ENCODE data around the gene CDC20. TPM values are rescaled to one million over a fixed set of nuclear protein-coding genes. Genes with fewer than 3 reads are reported as not detected.

CDC20 gene
- total RNA-seq, 1 experiment from 2014 or later: 355 TPM

GRCh38 chr1:43352881-43353280, 5.9 kb upstream of the CDC20 start:
- DNase-seq (ENCODE audit: low read depth, low spot score): no peak
- RAD21 ChIA-PET (ENCODE audit: low non-redundant PET in 1 of 2, low total read pairs in 2 of 2, uncharacterized antibody in 2 of 2, unreplicated experiment in 2 of 2): no interaction called here
- Histone ChIP-seq H3K4me1 (ENCODE audit: control insufficient read depth in 1 of 2, insufficient read depth in 2 of 2, low read length in 2 of 2) (peaks cover 14 to 35% of the 10 kb centered on the region in 2 experiments), H3K27me3 (ENCODE audit: insufficient read depth, low read length) (no peaks in the 10 kb centered on the region), H3K36me3 (ENCODE audit: control insufficient read depth in 1 of 2, insufficient read depth in 2 of 2, low read length in 2 of 2) (no peaks in the 10 kb centered on the region), H3K4me3 (replicated peaks in 1 of 2; ENCODE audit: low read depth in 1 of 2, low read length in 2 of 2) (no peak overlapping the region), H3K4me2 (ENCODE audit: low read length) (no peak overlapping the region), H3K9ac (ENCODE audit: low read length) (no peak overlapping the region), H4K20me1 (ENCODE audit: insufficient read depth) (no peaks in the 10 kb centered on the region), H2AFZ (ENCODE audit: low read depth, low read length, poor library complexity, severe bottlenecking) (no peak overlapping the region), H3K79me2 (ENCODE audit: insufficient read depth, low read length) (no peaks in the 10 kb centered on the region; the same call in 1 of the 2 replicates), H3K9me2 (ENCODE audit: insufficient read depth) (no peaks in the 10 kb centered on the region), H3K9me3 (ENCODE audit: control insufficient read depth in 1 of 2, insufficient read depth in 1 of 2, low read depth in 1 of 2, low read length in 2 of 2) (no peaks in the 10 kb centered on the region), H3K27ac (ENCODE audit: low read depth, low read length) (no peak overlapping the region)
- CTCF ChIA-PET: no interaction called here
- no peak for ATAC-seq
- POLR2A ChIA-PET: interaction anchor here (0.7 to 1.7 kb wide), 2 partner anchors 15 to 44 kb away, joined by 3 to 5 read pairs; partner anchors contain the start of gene ELOVL1
- BruUV-seq (replicated peaks): no TSS peak
- intact Hi-C loops (cut with micrococcal nuclease): no loop called here
- TF ChIP-seq ELF1 (IDR thresholded peaks at IDR 0.05; ENCODE audit: borderline replicate concordance, low read depth): no peak
- TF ChIP-seq SRF (IDR thresholded peaks at IDR 0.05; ENCODE audit: low read depth): no peak
- TF ChIP-seq POLR2AphosphoS5 (IDR thresholded peaks at IDR 0.05; ENCODE audit: low read depth, low read length): no peak
- TF ChIP-seq, protein P1, sequence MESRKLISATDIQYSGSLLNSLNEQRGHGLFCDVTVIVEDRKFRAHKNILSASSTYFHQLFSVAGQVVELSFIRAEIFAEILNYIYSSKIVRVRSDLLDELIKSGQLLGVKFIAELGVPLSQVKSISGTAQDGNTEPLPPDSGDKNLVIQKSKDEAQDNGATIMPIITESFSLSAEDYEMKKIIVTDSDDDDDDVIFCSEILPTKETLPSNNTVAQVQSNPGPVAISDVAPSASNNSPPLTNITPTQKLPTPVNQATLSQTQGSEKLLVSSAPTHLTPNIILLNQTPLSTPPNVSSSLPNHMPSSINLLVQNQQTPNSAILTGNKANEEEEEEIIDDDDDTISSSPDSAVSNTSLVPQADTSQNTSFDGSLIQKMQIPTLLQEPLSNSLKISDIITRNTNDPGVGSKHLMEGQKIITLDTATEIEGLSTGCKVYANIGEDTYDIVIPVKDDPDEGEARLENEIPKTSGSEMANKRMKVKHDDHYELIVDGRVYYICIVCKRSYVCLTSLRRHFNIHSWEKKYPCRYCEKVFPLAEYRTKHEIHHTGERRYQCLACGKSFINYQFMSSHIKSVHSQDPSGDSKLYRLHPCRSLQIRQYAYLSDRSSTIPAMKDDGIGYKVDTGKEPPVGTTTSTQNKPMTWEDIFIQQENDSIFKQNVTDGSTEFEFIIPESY (IDR thresholded peaks at IDR 0.05; ENCODE audit: extremely low read depth, insufficient replicate concordance, low read length): no peak
- no peak for TF ChIP-seq EGR1 (IDR thresholded peaks at IDR 0.05; ENCODE audit: low read depth)
- no peak for TF ChIP-seq EZH2 (IDR thresholded peaks at IDR 0.05)
- TF ChIP-seq SIN3A (IDR thresholded peaks at IDR 0.05; ENCODE audit: low read depth): no peak
- no peak for TF ChIP-seq FOSL1 (IDR thresholded peaks at IDR 0.05; ENCODE audit: low read depth)
- no peak for TF ChIP-seq REST (IDR thresholded peaks at IDR 0.05; ENCODE audit: low read depth)

Measured in HCT116 (cell line).